ENCODE data around the gene RDX. TPM values are rescaled to one million over a fixed set of nuclear protein-coding genes. Genes with fewer than 3 reads are reported as not detected.
A peak's percentile ranks its signal among the peaks of the same experiment; 100 is the strongest.

The RDX gene
- total and polyA plus RNA-seq, 10 of the 15 experiments (the other 5 are each of a cell fraction or from before 2014, with no cell fraction given), result 24.6 to 62.2 (median 47.8) TPM

- ChIA-PET SMC1A (ENCODE audit: uncharacterized antibody, unreplicated experiment) (interaction anchor here (0.8 to 1.4 kb wide), 2 partner anchors 11 to 13 kb away, joined by 3 to 4 read pairs; no protein-coding TSS in a partner anchor), POLR2A (no interaction called here), CTCF (interaction anchor here (0.7 to 2.2 kb wide), 3 partner anchors 12 to 214 kb away, joined by 4 to 7 read pairs (median 4); no protein-coding TSS in a partner anchor), RAD21 (ENCODE audit: unreplicated experiment) (interaction anchor here (1.1 kb wide), 1 partner anchor 47 kb away, joined by 3 read pairs; no protein-coding TSS in a partner anchor)
- in situ Hi-C loops (cut with MboI) (no loop called here), intact Hi-C loops (cut with micrococcal nuclease; ENCODE audit: unreplicated experiment) (no loop called here)
- H3K4me1 ChIP-seq (ENCODE audit: control insufficient read depth, insufficient read depth, low read length), result no peaks in the 10 kb centered on the region
- no peak overlapping the region for H2AFZ ChIP-seq (ENCODE audit: control insufficient read depth, low read depth, low read length)
- DNase-seq (ENCODE audit: low read depth, low spot score) (no peak), ATAC-seq (no peak), FAIRE-seq (peak; percentile 71)
- no peaks in the 10 kb centered on the region for H3K36me3 ChIP-seq (ENCODE audit: control insufficient read depth in 2 of 2, insufficient read depth in 2 of 2, low read length in 1 of 2)
- H3K27ac ChIP-seq (ENCODE audit: control insufficient read depth, insufficient read depth), result no peak overlapping the region
- H3K79me2 ChIP-seq (ENCODE audit: control insufficient read depth, insufficient read depth, low read length), result peaks cover 1% of the 10 kb centered on the region; the same call in 1 of the 2 replicates
- no peak overlapping the region for H3K9ac ChIP-seq (ENCODE audit: control insufficient read depth, insufficient read depth, low read length)
- no peak overlapping the region for H3K4me2 ChIP-seq (ENCODE audit: control insufficient read depth, insufficient read depth)
- H4K20me1 ChIP-seq (ENCODE audit: control insufficient read depth, insufficient read depth), result no peaks in the 10 kb centered on the region
- no peak overlapping the region for H3K4me3 ChIP-seq
- TF ChIP-seq SRF (IDR thresholded peaks at IDR 0.05; ENCODE audit: low read depth in 2 of 2, low read length in 2 of 2), result no peak
- no peak for TF ChIP-seq MYB (IDR thresholded peaks at IDR 0.05; ENCODE audit: borderline replicate concordance, low read depth, low read length)
- TF ChIP-seq LARP7 (IDR thresholded peaks at IDR 0.05), result no peak
- no peak for TF ChIP-seq NKRF (conservative IDR thresholded peaks at IDR 0.05)
- TF ChIP-seq RBBP5 (conservative IDR thresholded peaks at IDR 0.05), result no peak
- no peak for TF ChIP-seq BCLAF1 (IDR thresholded peaks at IDR 0.05)
- TF ChIP-seq E4F1 (IDR thresholded peaks at IDR 0.05; ENCODE audit: borderline replicate concordance, partially characterized antibody), result no peak
- H3K27me3 ChIP-seq (replicated peaks in 1 of 2; ENCODE audit: control insufficient read depth in 2 of 2, insufficient read depth in 2 of 2, low read length in 1 of 2), result no peaks in the 10 kb centered on the region
- BruUV-seq (replicated peaks), result no TSS peak
- H3K9me3 ChIP-seq (replicated peaks; ENCODE audit: control insufficient read depth, insufficient read depth, low read length), result no peaks in the 10 kb centered on the region
Measured at GRCh38 chr11:110153474-110153873, 142.9 kb downstream of the RDX start.
